Measurements from ENCODE around the gene CLSTN3. TPM values are rescaled to one million over a fixed set of nuclear protein-coding genes. Genes with fewer than 3 reads are reported as not detected.
A peak's percentile ranks its signal among the peaks of the same experiment; 100 is the strongest.

Gene CLSTN3
- polyA plus RNA-seq, 2 of the 4 experiments (the other 2 are of a cell fraction), result 17.4 to 24.9 TPM

DNA sequence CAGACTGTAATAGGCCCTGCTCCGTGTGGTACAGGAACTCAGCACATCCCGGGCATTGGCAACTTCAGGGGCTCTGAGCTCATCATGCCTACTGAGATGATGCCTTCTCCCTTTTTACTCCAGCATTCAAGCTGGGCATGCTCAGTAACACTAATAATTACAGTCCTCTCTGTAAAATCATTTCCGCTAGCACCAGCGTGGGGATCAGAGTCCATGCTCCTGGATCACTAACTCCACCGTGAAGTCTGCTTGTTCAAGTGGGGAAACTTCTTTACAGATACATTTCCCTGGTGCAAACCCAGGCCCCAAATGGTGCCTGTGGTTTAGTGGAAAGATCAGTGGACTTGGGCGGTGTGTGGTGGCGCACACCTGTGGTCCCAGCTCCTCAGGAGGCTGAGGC lies 16.7 kb downstream of the CLSTN3 start:
- no peak for TF ChIP-seq PHF8 (IDR thresholded peaks at IDR 0.05; ENCODE audit: borderline replicate concordance, low read depth)
- TF ChIP-seq, protein P1, sequence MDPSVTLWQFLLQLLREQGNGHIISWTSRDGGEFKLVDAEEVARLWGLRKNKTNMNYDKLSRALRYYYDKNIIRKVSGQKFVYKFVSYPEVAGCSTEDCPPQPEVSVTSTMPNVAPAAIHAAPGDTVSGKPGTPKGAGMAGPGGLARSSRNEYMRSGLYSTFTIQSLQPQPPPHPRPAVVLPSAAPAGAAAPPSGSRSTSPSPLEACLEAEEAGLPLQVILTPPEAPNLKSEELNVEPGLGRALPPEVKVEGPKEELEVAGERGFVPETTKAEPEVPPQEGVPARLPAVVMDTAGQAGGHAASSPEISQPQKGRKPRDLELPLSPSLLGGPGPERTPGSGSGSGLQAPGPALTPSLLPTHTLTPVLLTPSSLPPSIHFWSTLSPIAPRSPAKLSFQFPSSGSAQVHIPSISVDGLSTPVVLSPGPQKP (IDR thresholded peaks at IDR 0.05; ENCODE audit: low read depth, low read length), result no peak
- TF ChIP-seq ATOH8 (CRISPR knock-in tag; IDR thresholded peaks at IDR 0.05; ENCODE audit: low read depth), result no peak
- TF ChIP-seq HOXB13 (CRISPR knock-in tag; IDR thresholded peaks at IDR 0.05; ENCODE audit: low read depth), result no peak
- no peak for TF ChIP-seq TP53 (CRISPR knock-in tag; IDR thresholded peaks at IDR 0.05)
- TF ChIP-seq SMC3 (IDR thresholded peaks at IDR 0.05), result no peak
- TF ChIP-seq MYC (IDR thresholded peaks at IDR 0.05; ENCODE audit: borderline replicate concordance, low read length), result no peak
- ChIA-PET POLR2A (no interaction called here), CTCF (interaction anchor here (0.6 to 7.7 kb wide), 9 partner anchors 17 to 1245 kb away, joined by 3 to 75 read pairs (median 4); partner anchors contain the start of genes C1S and SPSB2)
- H3K4me2 ChIP-seq, result no peak overlapping the region
- no peak overlapping the region for H3K27ac ChIP-seq
- H3K4me3 ChIP-seq, result no peak overlapping the region
- FAIRE-seq (no peak), ATAC-seq (no peak), DNase-seq (ENCODE audit: low read depth in 1 of 2, low spot score in 1 of 2) (no peak)
- 93% methylated on average over 7 of the region's 7 CpGs for WGBS (ENCODE audit: missing lambda C conversion rate)
- H3K9me3 ChIP-seq, result no peaks in the 10 kb centered on the region
- no peaks in the 10 kb centered on the region for H3K4me1 ChIP-seq

- no peak overlapping the region for H3K4me3 ChIP-seq
- no peaks in the 10 kb centered on the region for H3K9me3 ChIP-seq
- ChIA-PET POLR2A (no interaction called here), CTCF (interaction anchor here (1.0 to 2.0 kb wide), 4 partner anchors 8 to 1395 kb away, joined by 3 to 7 read pairs (median 4); no protein-coding TSS in a partner anchor)
- WGBS (ENCODE audit: missing lambda C conversion rate), result 92% methylated on average over 12 of the region's 12 CpGs
- DNase-seq (ENCODE audit: low read depth in 1 of 2, low spot score in 1 of 2), result no peak
- no peak for FAIRE-seq
- no peak for TF ChIP-seq JUNB (IDR thresholded peaks at IDR 0.05)
- no peak for TF ChIP-seq TFCP2L1 (CRISPR knock-in tag; IDR thresholded peaks at IDR 0.05)
- TF ChIP-seq RCOR1 (IDR thresholded peaks at IDR 0.05; ENCODE audit: low read depth, low read length), result no peak
- TF ChIP-seq CHD4 (IDR thresholded peaks at IDR 0.05; ENCODE audit: borderline replicate concordance), result no peak
- no peak for TF ChIP-seq CBX2 (IDR thresholded peaks at IDR 0.05; ENCODE audit: borderline replicate concordance, low read depth)
- no peak for TF ChIP-seq EHMT2 (IDR thresholded peaks at IDR 0.05; ENCODE audit: low read depth)
- TF ChIP-seq EP300 (IDR thresholded peaks at IDR 0.05), result no peak
- TF ChIP-seq PHF8 (IDR thresholded peaks at IDR 0.05; ENCODE audit: borderline replicate concordance, low read depth), result no peak
- no peak for TF ChIP-seq ZFP36 (IDR thresholded peaks at IDR 0.05; ENCODE audit: borderline replicate concordance, partially characterized antibody)
- ATAC-seq, result no peak
- no peaks in the 10 kb centered on the region for H3K4me1 ChIP-seq
- H3K27ac ChIP-seq, result no peak overlapping the region
- no peak overlapping the region for H3K4me2 ChIP-seq
Observed at GRCh38 chr12:7150356-7150755, 20.2 kb downstream of the CLSTN3 start.

DNA sequence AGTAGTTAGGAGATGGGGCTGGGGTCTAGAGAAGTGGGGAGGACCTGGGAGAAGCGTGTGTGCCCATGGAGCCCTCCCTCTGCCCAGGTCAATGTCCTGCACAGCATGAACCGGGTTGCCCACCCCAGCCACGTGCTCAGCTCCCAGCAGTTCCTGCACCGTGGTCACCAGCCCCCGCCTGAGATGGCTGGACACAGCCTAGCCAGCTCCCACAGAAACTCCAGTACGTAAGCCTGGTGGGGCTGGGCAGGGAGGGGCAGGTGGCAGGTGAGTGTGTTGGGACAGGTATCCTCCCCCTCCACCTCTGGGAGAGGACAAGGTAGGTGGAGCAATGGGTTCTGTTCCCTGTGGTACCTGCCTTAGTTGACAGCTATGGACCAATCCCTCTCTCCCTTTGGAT lies 20.7 kb downstream of the CLSTN3 start:
- DNase-seq (ENCODE audit: low read depth in 1 of 2, low spot score in 1 of 2) (no peak), FAIRE-seq (no peak), ATAC-seq (no peak)
- CTCF ChIA-PET, result interaction anchor here (1.0 to 2.0 kb wide), 3 partner anchors 9 to 12 kb away, joined by 4 to 7 read pairs (median 5); no protein-coding TSS in a partner anchor
- Histone ChIP-seq H3K4me1 (no peaks in the 10 kb centered on the region), H3K9me3 (no peaks in the 10 kb centered on the region), H3K27ac (no peak overlapping the region), H3K4me3 (no peak overlapping the region), H3K4me2 (no peak overlapping the region)
- 83% methylated on average over 6 of the region's 6 CpGs for WGBS (ENCODE audit: missing lambda C conversion rate)
- POLR2A ChIA-PET, result no interaction called here
- TF ChIP-seq BHLHE40 (IDR thresholded peaks at IDR 0.05; ENCODE audit: low read depth, low read length), result no peak
- TF ChIP-seq SREBF2 (IDR thresholded peaks at IDR 0.05), result no peak
- TF ChIP-seq TFCP2L1 (CRISPR knock-in tag; IDR thresholded peaks at IDR 0.05), result no peak
- TF ChIP-seq HOXB5 (CRISPR knock-in tag; IDR thresholded peaks at IDR 0.05), result no peak
- TF ChIP-seq CEBPB (IDR thresholded peaks at IDR 0.05), result no peak

GRCh38 chr12:7151532-7151931 lies 21.4 kb downstream of the CLSTN3 start:
- TF ChIP-seq HDAC2 (IDR thresholded peaks at IDR 0.05) (no peak), HOXB5 (CRISPR knock-in tag; IDR thresholded peaks at IDR 0.05) (no peak), SREBF2 (IDR thresholded peaks at IDR 0.05) (no peak), CEBPB (IDR thresholded peaks at IDR 0.05) (0 out of 4 replicates have a peak, but pooled peaks of 1 of the 2 experiments have one; percentile 31)
- ChIA-PET POLR2A (no interaction called here), CTCF (interaction anchor here (0.8 to 1.4 kb wide), 4 partner anchors 10 to 12 kb away, joined by 3 to 5 read pairs (median 4); no protein-coding TSS in a partner anchor)
- no peak for ATAC-seq
- H3K9me3 ChIP-seq, result no peaks in the 10 kb centered on the region
- 90% methylated on average over 6 of the region's 6 CpGs for WGBS (ENCODE audit: missing lambda C conversion rate)
- no peak overlapping the region for H3K27ac ChIP-seq
- no peak for FAIRE-seq
- no peak overlapping the region for H3K4me3 ChIP-seq
- no peak overlapping the region for H3K4me2 ChIP-seq
- no peak for DNase-seq (ENCODE audit: low read depth in 1 of 2, low spot score in 1 of 2)
- no peaks in the 10 kb centered on the region for H3K4me1 ChIP-seq
